Left renal pelvis (tissue), 4 donors: ENCODE measurements around the gene TMEM8B. TPM values are rescaled to one million over a fixed set of nuclear protein-coding genes. Genes with fewer than 3 reads are reported as not detected.
A peak's percentile ranks its signal among the peaks of the same experiment; 100 is the strongest.

Experiments used
- DNase-seq, 4 donors: peaks; one replicate each; pipeline ENCODE4 v3.0.0-alpha.2; 2013; ENCODE audit warnings: low read depth in 4 of 4, low spot score in 3 of 4
- polyA plus RNA-seq, 4 donors: library from polyadenylated mRNA; unstranded; fragments of 120-200 nt; gene quantifications; one replicate each; pipeline ENCODE4 v1.2.1, GENCODE V29; 2013; ENCODE audit not compliant: insufficient read length in 4 of 4

The TMEM8B gene
- polyA plus RNA-seq = 10 to 100 TPM; 28.8 to 44.5 (median 30.5) TPM

- DNase-seq = peak in 3 of 4 donors; percentile 86 to 91 (median 88)
Measured at GRCh38 chr9:35829084-35829763, at the start of gene TMEM8B. Gene TMEM8B, plus strand, starts transcription at chr9:35829228. Its CDS starts 220 bp downstream, at chr9:35829448.

GRCh38 chr9:35781066-35781465, 48.0 kb upstream of the TMEM8B start:
- DNase-seq = no peak

GRCh38 chr9:35783418-35783817, 45.6 kb upstream of the TMEM8B start:
- no peak for DNase-seq

GRCh38 chr9:35789541-35789940, 39.5 kb upstream of the TMEM8B start:
- no peak for DNase-seq

GRCh38 chr9:35790025-35790384, 39.0 kb upstream of the TMEM8B start:
- DNase-seq = no peak

- DNase-seq = peak in 2 of 4 donors; percentile 69 to 78
Measured at GRCh38 chr9:35790385-35791296, 38.4 kb upstream of the TMEM8B start.

- no peak for DNase-seq
Measured at GRCh38 chr9:35791297-35791921, 37.6 kb upstream of the TMEM8B start, which contains the start of gene NPR2. Gene NPR2, plus strand, starts transcription at chr9:35791591. Its CDS starts 818 bp downstream, at chr9:35792409.

- DNase-seq = no peak
Measured at GRCh38 chr9:35792024-35792813, 36.8 kb upstream of the TMEM8B start.

- no peak for DNase-seq
Measured at GRCh38 chr9:35792826-35793225, 36.2 kb upstream of the TMEM8B start.

- no peak for DNase-seq
Measured at GRCh38 chr9:35793461-35793860, 35.6 kb upstream of the TMEM8B start.

GRCh38 chr9:35795695-35796094, 33.3 kb upstream of the TMEM8B start:
- no peak for DNase-seq

GRCh38 chr9:35797311-35798109, 31.5 kb upstream of the TMEM8B start:
- DNase-seq = no peak

GRCh38 chr9:35798658-35799374, 30.2 kb upstream of the TMEM8B start:
- no peak for DNase-seq

- no peak for DNase-seq
Measured at GRCh38 chr9:35800530-35800929, 28.5 kb upstream of the TMEM8B start.

GRCh38 chr9:35801328-35802128, 27.5 kb upstream of the TMEM8B start:
- no peak for DNase-seq

GRCh38 chr9:35806101-35806500, 22.9 kb upstream of the TMEM8B start:
- DNase-seq = no peak

GRCh38 chr9:35808433-35808832, 20.6 kb upstream of the TMEM8B start:
- no peak for DNase-seq

- DNase-seq = no peak
Measured at GRCh38 chr9:35810122-35810521, 18.9 kb upstream of the TMEM8B start.
